Measurements from ENCODE around the gene FNBP1. TPM values are rescaled to one million over a fixed set of nuclear protein-coding genes. Genes with fewer than 3 reads are reported as not detected.

Gene FNBP1
- total and polyA plus RNA-seq, 2 experiments from 2014 or later = 17.8 to 22.6 TPM

- H3F3A ChIP-seq (ENCODE audit: insufficient read depth) = no peaks in the 10 kb centered on the region
- H3K27ac ChIP-seq = no peak overlapping the region
- no peaks in the 10 kb centered on the region for H3K9me3 ChIP-seq (ENCODE audit: low read depth)
- no peaks in the 10 kb centered on the region for H3K27me3 ChIP-seq (replicated peaks; ENCODE audit: insufficient read depth)
- TF ChIP-seq EZH2phosphoT487 (IDR thresholded peaks at IDR 0.05; ENCODE audit: insufficient read depth, low read depth) (no peak), EZH2 (IDR thresholded peaks at IDR 0.05; ENCODE audit: insufficient read depth, poor library complexity, severe bottlenecking) (no peak)
- DNase-seq = no peak
- in situ Hi-C loops (cut with MboI) = no loop called here
- H3K36me3 ChIP-seq (ENCODE audit: low read depth) = no peaks in the 10 kb centered on the region; the same call in 1 of the 2 replicates
- H3K4me2 ChIP-seq (ENCODE audit: unreplicated experiment) = no peak overlapping the region
- H3K9ac ChIP-seq = no peak overlapping the region
- no peaks in the 10 kb centered on the region for H3K9me2 ChIP-seq (ENCODE audit: insufficient read depth)
- H3K79me2 ChIP-seq (ENCODE audit: insufficient read depth) = no peaks in the 10 kb centered on the region
- 77% methylated on average over 11 of the region's 11 CpGs for WGBS, 2 experiments (ENCODE audit: low coverage in 1 of 2, low lambda C conversion rate in 2 of 2, missing lambda C conversion rate in 2 of 2)
- H3K4me1 ChIP-seq (ENCODE audit: insufficient read depth) = no peaks in the 10 kb centered on the region
- H2AFZ ChIP-seq = no peak overlapping the region
- H3K4me3 ChIP-seq = no peak overlapping the region
- no peaks in the 10 kb centered on the region for H4K20me1 ChIP-seq (ENCODE audit: insufficient read depth)
Observed at GRCh38 chr9:129860653-129861446, 182.1 kb downstream of the FNBP1 start.

GRCh38 chr9:129858167-129858962 lies 184.6 kb downstream of the FNBP1 start:
- no peak overlapping the region for H3K4me2 ChIP-seq (ENCODE audit: unreplicated experiment)
- no peaks in the 10 kb centered on the region for H3K4me1 ChIP-seq (ENCODE audit: insufficient read depth)
- in situ Hi-C loops (cut with MboI) = no loop called here
- WGBS, 2 experiments (ENCODE audit: low coverage in 1 of 2, low lambda C conversion rate in 2 of 2, missing lambda C conversion rate in 2 of 2) = 86 to 89% methylated on average over 11 of the region's 11 CpGs
- H3K27ac ChIP-seq = no peak overlapping the region
- TF ChIP-seq EZH2 (IDR thresholded peaks at IDR 0.05; ENCODE audit: insufficient read depth, poor library complexity, severe bottlenecking) = no peak
- no peak for TF ChIP-seq EZH2phosphoT487 (IDR thresholded peaks at IDR 0.05; ENCODE audit: insufficient read depth, low read depth)
- no peak overlapping the region for H3K4me3 ChIP-seq
- no peaks in the 10 kb centered on the region for H3K79me2 ChIP-seq (ENCODE audit: insufficient read depth)
- no peaks in the 10 kb centered on the region for H3K9me3 ChIP-seq (ENCODE audit: low read depth)
- no peaks in the 10 kb centered on the region for H3K27me3 ChIP-seq (replicated peaks; ENCODE audit: insufficient read depth)
- H4K20me1 ChIP-seq (ENCODE audit: insufficient read depth) = no peaks in the 10 kb centered on the region
- no peaks in the 10 kb centered on the region for H3K9me2 ChIP-seq (ENCODE audit: insufficient read depth)
- no peaks in the 10 kb centered on the region for H3F3A ChIP-seq (ENCODE audit: insufficient read depth)
- H3K36me3 ChIP-seq (ENCODE audit: low read depth) = no peaks in the 10 kb centered on the region; the same call in 1 of the 2 replicates
- H3K9ac ChIP-seq = no peak overlapping the region
- no peak overlapping the region for H2AFZ ChIP-seq
- no peak for DNase-seq

- Histone ChIP-seq H3F3A (ENCODE audit: insufficient read depth) (no peaks in the 10 kb centered on the region), H3K9me3 (ENCODE audit: low read depth) (no peaks in the 10 kb centered on the region), H3K27me3 (replicated peaks; ENCODE audit: insufficient read depth) (no peaks in the 10 kb centered on the region), H3K36me3 (ENCODE audit: low read depth) (peaks cover 3% of the 10 kb centered on the region; the same call in 1 of the 2 replicates), H3K27ac (no peak overlapping the region), H3K4me1 (ENCODE audit: insufficient read depth) (no peaks in the 10 kb centered on the region), H3K79me2 (ENCODE audit: insufficient read depth) (no peaks in the 10 kb centered on the region), H4K20me1 (ENCODE audit: insufficient read depth) (no peaks in the 10 kb centered on the region), H2AFZ (no peak overlapping the region), H3K4me3 (no peak overlapping the region), H3K9ac (no peak overlapping the region), H3K4me2 (ENCODE audit: unreplicated experiment) (no peak overlapping the region), H3K9me2 (ENCODE audit: insufficient read depth) (no peaks in the 10 kb centered on the region)
- WGBS, 2 experiments (ENCODE audit: low coverage in 1 of 2, low lambda C conversion rate in 2 of 2, missing lambda C conversion rate in 2 of 2) = 95 to 97% methylated on average over 7 of the region's 7 CpGs
- DNase-seq = no peak
- in situ Hi-C loops (cut with MboI) = no loop called here
- TF ChIP-seq EZH2phosphoT487 (IDR thresholded peaks at IDR 0.05; ENCODE audit: insufficient read depth, low read depth) (no peak), EZH2 (IDR thresholded peaks at IDR 0.05; ENCODE audit: insufficient read depth, poor library complexity, severe bottlenecking) (no peak)
Observed at GRCh38 chr9:129857207-129857606, 185.8 kb downstream of the FNBP1 start.

- Histone ChIP-seq H3K4me3 (no peak overlapping the region), H3K9ac (no peak overlapping the region), H4K20me1 (ENCODE audit: insufficient read depth) (no peaks in the 10 kb centered on the region), H3K27ac (no peak overlapping the region), H2AFZ (no peak overlapping the region), H3F3A (ENCODE audit: insufficient read depth) (no peaks in the 10 kb centered on the region), H3K79me2 (ENCODE audit: insufficient read depth) (no peaks in the 10 kb centered on the region), H3K9me2 (ENCODE audit: insufficient read depth) (no peaks in the 10 kb centered on the region), H3K27me3 (replicated peaks; ENCODE audit: insufficient read depth) (no peaks in the 10 kb centered on the region), H3K9me3 (ENCODE audit: low read depth) (no peaks in the 10 kb centered on the region), H3K4me2 (ENCODE audit: unreplicated experiment) (no peak overlapping the region), H3K4me1 (ENCODE audit: insufficient read depth) (no peaks in the 10 kb centered on the region), H3K36me3 (ENCODE audit: low read depth) (peaks cover 8% of the 10 kb centered on the region; the same call in 1 of the 2 replicates)
- DNase-seq = no peak
- TF ChIP-seq EZH2 (IDR thresholded peaks at IDR 0.05; ENCODE audit: insufficient read depth, poor library complexity, severe bottlenecking) (no peak), EZH2phosphoT487 (IDR thresholded peaks at IDR 0.05; ENCODE audit: insufficient read depth, low read depth) (no peak)
- in situ Hi-C loops (cut with MboI) = no loop called here
- 93 to 97% methylated on average over 4 of the region's 4 CpGs for WGBS, 2 experiments (ENCODE audit: low coverage in 1 of 2, low lambda C conversion rate in 2 of 2, missing lambda C conversion rate in 2 of 2)
Observed at GRCh38 chr9:129854588-129855110, 188.3 kb downstream of the FNBP1 start.

Measured in GM23248 (cell line).